ENCODE results near the gene ACTRT3.

The ACTRT3 gene

GRCh38 chr3:169772305-169772896 lies 3.0 kb upstream of the ACTRT3 start:
- peaks cover 27% of the 10 kb centered on the region for H3K36me3 ChIP-seq (ENCODE audit: control insufficient read depth, insufficient read depth, low read length)
- H3K9me3 ChIP-seq (ENCODE audit: control insufficient read depth, insufficient read depth, low read depth, low read length): no peaks in the 10 kb centered on the region

DNA sequence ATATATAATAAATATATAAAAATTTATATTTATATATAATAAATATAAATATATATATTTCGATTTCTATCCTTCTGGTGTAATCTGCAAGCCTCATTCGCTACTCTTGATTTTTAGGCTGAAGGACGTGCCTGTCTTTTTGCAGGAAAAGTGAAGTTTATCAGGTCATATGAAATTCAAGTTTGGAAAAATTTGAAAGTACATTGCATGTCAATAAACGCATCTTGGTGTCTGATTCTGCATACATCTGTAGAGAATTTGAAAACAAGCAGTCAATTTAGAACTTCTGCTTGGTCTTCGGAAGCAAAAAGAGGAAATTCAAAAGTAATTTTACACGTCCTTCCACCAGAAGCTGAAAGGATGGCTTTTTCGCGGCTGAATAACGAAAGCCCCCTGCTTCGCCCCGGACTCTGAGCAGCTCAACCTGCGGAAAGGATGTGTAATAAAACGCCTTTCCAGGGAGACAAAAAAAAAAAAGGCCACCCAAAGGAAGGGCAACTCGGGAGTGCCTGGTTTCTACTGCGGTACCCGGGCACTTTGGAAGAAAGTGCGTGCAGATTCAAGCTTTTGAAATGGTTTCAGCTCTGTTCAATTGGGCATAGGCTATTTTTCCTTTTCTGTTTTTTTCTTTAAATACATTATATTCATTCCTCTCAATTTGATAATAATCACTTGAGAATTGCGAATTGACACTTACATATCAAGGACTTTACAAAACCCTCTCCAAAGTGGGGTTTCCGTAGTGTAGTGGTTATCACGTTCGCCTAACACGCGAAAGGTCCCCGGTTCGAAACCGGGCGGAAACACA lies 2.3 kb upstream of the ACTRT3 start:
- peak overlapping the region; percentile 91 for H3K4me3 ChIP-seq (ENCODE audit: low read depth, low read length)
- H3K9me3 ChIP-seq (ENCODE audit: control insufficient read depth, insufficient read depth, low read depth, low read length): no peaks in the 10 kb centered on the region
- no peaks in the 10 kb centered on the region for H3K27me3 ChIP-seq (ENCODE audit: control insufficient read depth, insufficient read depth, low read length)
- peak overlapping the region; percentile 30; the same call in 1 of the 2 replicates for H3K27ac ChIP-seq (ENCODE audit: low read depth, low read length)
- peak overlapping the region; percentile 93 for H3K9ac ChIP-seq (ENCODE audit: low read length)
- H3K4me1 ChIP-seq (ENCODE audit: control insufficient read depth, insufficient read depth, low read length): peaks cover 18% of the 10 kb centered on the region
- H3K36me3 ChIP-seq (ENCODE audit: control insufficient read depth, insufficient read depth, low read length): peaks cover 20% of the 10 kb centered on the region

More at GRCh38 chr3:169772305-169772896, 3.0 kb upstream of the ACTRT3 start:
- peak overlapping the region; percentile 91 for H3K4me3 ChIP-seq (ENCODE audit: low read depth, low read length)
- peaks cover 18% of the 10 kb centered on the region for H3K4me1 ChIP-seq (ENCODE audit: control insufficient read depth, insufficient read depth, low read length)
- no peaks in the 10 kb centered on the region for H3K27me3 ChIP-seq (ENCODE audit: control insufficient read depth, insufficient read depth, low read length)
- H3K27ac ChIP-seq (ENCODE audit: low read depth, low read length): peak overlapping the region; percentile 86
- H3K9ac ChIP-seq (ENCODE audit: low read length): peak overlapping the region; percentile 93

- peaks cover 10% of the 10 kb centered on the region for H3K9me3 ChIP-seq (ENCODE audit: control insufficient read depth, insufficient read depth, low read depth, low read length)
- H3K9ac ChIP-seq (ENCODE audit: low read length): peak within 1 kb of the TSS; percentile 92
- no peaks in the 10 kb centered on the region for H3K4me1 ChIP-seq (ENCODE audit: control insufficient read depth, insufficient read depth, low read length)
- no peaks in the 10 kb centered on the region for H3K27me3 ChIP-seq (ENCODE audit: control insufficient read depth, insufficient read depth, low read length)
- H3K27ac ChIP-seq (ENCODE audit: low read depth, low read length): peak within 1 kb of the TSS; percentile 85
- H3K4me3 ChIP-seq (ENCODE audit: low read depth, low read length): peak within 1 kb of the TSS; percentile 70
- no peaks in the 10 kb centered on the region for H3K36me3 ChIP-seq (ENCODE audit: control insufficient read depth, insufficient read depth, low read length)
Observed at GRCh38 chr3:169764882-169765612, 4.3 kb downstream of the ACTRT3 start, which contains the start of gene TERC. Gene TERC, minus strand, starts transcription at chr3:169765060.

GRCh38 chr3:169764312-169764881 lies 5.0 kb downstream of the ACTRT3 start:
- Histone ChIP-seq H3K4me1 (ENCODE audit: control insufficient read depth, insufficient read depth, low read length) (no peaks in the 10 kb centered on the region), H3K36me3 (ENCODE audit: control insufficient read depth, insufficient read depth, low read length) (no peaks in the 10 kb centered on the region), H3K27ac (ENCODE audit: low read depth, low read length) (peak overlapping the region; percentile 85), H3K9me3 (ENCODE audit: control insufficient read depth, insufficient read depth, low read depth, low read length) (peaks cover 10% of the 10 kb centered on the region), H3K27me3 (ENCODE audit: control insufficient read depth, insufficient read depth, low read length) (no peaks in the 10 kb centered on the region), H3K9ac (ENCODE audit: low read length) (peak overlapping the region; percentile 92), H3K4me3 (ENCODE audit: low read depth, low read length) (peak overlapping the region; percentile 70)

- Histone ChIP-seq H3K9me3 (ENCODE audit: control insufficient read depth, insufficient read depth, low read depth, low read length) (peaks cover 10% of the 10 kb centered on the region), H3K9ac (ENCODE audit: low read length) (no peak overlapping the region), H3K4me3 (ENCODE audit: low read depth, low read length) (no peak overlapping the region), H3K27ac (ENCODE audit: low read depth, low read length) (no peak overlapping the region), H3K36me3 (ENCODE audit: control insufficient read depth, insufficient read depth, low read length) (no peaks in the 10 kb centered on the region), H3K27me3 (ENCODE audit: control insufficient read depth, insufficient read depth, low read length) (no peaks in the 10 kb centered on the region), H3K4me1 (ENCODE audit: control insufficient read depth, insufficient read depth, low read length) (no peaks in the 10 kb centered on the region)
Observed at GRCh38 chr3:169760479-169760878, 8.9 kb downstream of the ACTRT3 start.

- Histone ChIP-seq H3K9me3 (ENCODE audit: control insufficient read depth, insufficient read depth, low read depth, low read length) (peaks cover 10% of the 10 kb centered on the region), H3K4me3 (ENCODE audit: low read depth, low read length) (no peak overlapping the region), H3K4me1 (ENCODE audit: control insufficient read depth, insufficient read depth, low read length) (no peaks in the 10 kb centered on the region), H3K9ac (ENCODE audit: low read length) (no peak overlapping the region), H3K36me3 (ENCODE audit: control insufficient read depth, insufficient read depth, low read length) (no peaks in the 10 kb centered on the region), H3K27me3 (ENCODE audit: control insufficient read depth, insufficient read depth, low read length) (no peaks in the 10 kb centered on the region), H3K27ac (ENCODE audit: low read depth, low read length) (no peak overlapping the region)
Observed at GRCh38 chr3:169759256-169759655, 10.1 kb downstream of the ACTRT3 start.

- Histone ChIP-seq H3K27me3 (ENCODE audit: control insufficient read depth, insufficient read depth, low read length) (no peaks in the 10 kb centered on the region), H3K27ac (ENCODE audit: low read depth, low read length) (no peak overlapping the region), H3K4me1 (ENCODE audit: control insufficient read depth, insufficient read depth, low read length) (no peaks in the 10 kb centered on the region), H3K4me3 (ENCODE audit: low read depth, low read length) (no peak overlapping the region), H3K9ac (ENCODE audit: low read length) (no peak overlapping the region), H3K9me3 (ENCODE audit: control insufficient read depth, insufficient read depth, low read depth, low read length) (peaks cover 7% of the 10 kb centered on the region), H3K36me3 (ENCODE audit: control insufficient read depth, insufficient read depth, low read length) (no peaks in the 10 kb centered on the region)
Observed at GRCh38 chr3:169758359-169758994, 10.9 kb downstream of the ACTRT3 start.

GRCh38 chr3:169755488-169755887 lies 13.9 kb downstream of the ACTRT3 start:
- no peak overlapping the region for H3K27ac ChIP-seq (ENCODE audit: low read depth, low read length)
- H3K9me3 ChIP-seq (ENCODE audit: control insufficient read depth, insufficient read depth, low read depth, low read length): peaks cover 2% of the 10 kb centered on the region; the same call in 1 of the 2 replicates
- no peak overlapping the region for H3K4me3 ChIP-seq (ENCODE audit: low read depth, low read length)
- no peaks in the 10 kb centered on the region for H3K36me3 ChIP-seq (ENCODE audit: control insufficient read depth, insufficient read depth, low read length)
- no peaks in the 10 kb centered on the region for H3K27me3 ChIP-seq (ENCODE audit: control insufficient read depth, insufficient read depth, low read length)
- H3K9ac ChIP-seq (ENCODE audit: low read length): no peak overlapping the region
- 0 out of 2 replicates have a peak, but pooled peaks cover 2% of the 10 kb centered on the region for H3K4me1 ChIP-seq (ENCODE audit: control insufficient read depth, insufficient read depth, low read length)

- Histone ChIP-seq H3K4me1 (ENCODE audit: control insufficient read depth, insufficient read depth, low read length) (0 out of 2 replicates have a peak, but pooled peaks cover 2% of the 10 kb centered on the region), H3K9ac (ENCODE audit: low read length) (no peak overlapping the region), H3K4me3 (ENCODE audit: low read depth, low read length) (no peak overlapping the region), H3K27me3 (ENCODE audit: control insufficient read depth, insufficient read depth, low read length) (no peaks in the 10 kb centered on the region), H3K36me3 (ENCODE audit: control insufficient read depth, insufficient read depth, low read length) (no peaks in the 10 kb centered on the region), H3K27ac (ENCODE audit: low read depth, low read length) (no peak overlapping the region), H3K9me3 (ENCODE audit: control insufficient read depth, insufficient read depth, low read depth, low read length) (no peaks in the 10 kb centered on the region)
Observed at GRCh38 chr3:169754711-169755110, 14.7 kb downstream of the ACTRT3 start.

DNA sequence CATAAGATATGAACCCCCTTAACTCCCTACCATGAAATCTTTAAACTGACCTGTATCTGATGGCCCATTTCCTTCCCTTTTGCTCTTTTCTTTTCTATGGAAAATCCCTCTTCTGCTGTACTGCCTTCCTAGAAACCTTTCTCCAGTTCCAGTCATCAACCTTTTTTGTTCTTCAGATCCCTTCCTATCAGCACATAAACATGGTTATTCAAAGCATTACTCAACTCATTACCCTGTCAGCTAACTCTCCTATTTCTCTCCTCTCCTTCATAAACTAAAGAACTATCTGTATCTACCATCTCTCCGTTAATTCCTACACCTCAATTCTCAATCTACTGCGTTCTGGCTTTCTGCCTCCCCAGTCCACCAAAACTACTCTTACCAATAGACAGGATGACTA lies 17.5 kb downstream of the ACTRT3 start:
- H3K36me3 ChIP-seq (ENCODE audit: control insufficient read depth, insufficient read depth, low read length): no peaks in the 10 kb centered on the region
- 0 out of 2 replicates have a peak, but pooled peaks cover 2% of the 10 kb centered on the region for H3K4me1 ChIP-seq (ENCODE audit: control insufficient read depth, insufficient read depth, low read length)
- no peaks in the 10 kb centered on the region; the same call in 1 of the 2 replicates for H3K27me3 ChIP-seq (ENCODE audit: control insufficient read depth, insufficient read depth, low read length)
- H3K9me3 ChIP-seq (ENCODE audit: control insufficient read depth, insufficient read depth, low read depth, low read length): no peaks in the 10 kb centered on the region
- H3K9ac ChIP-seq (ENCODE audit: low read length): no peak overlapping the region
- H3K4me3 ChIP-seq (ENCODE audit: low read depth, low read length): no peak overlapping the region
- H3K27ac ChIP-seq (ENCODE audit: low read depth, low read length): no peak overlapping the region
